Measurements from ENCODE around the gene DNASE1L2. TPM values are rescaled to one million over a fixed set of nuclear protein-coding genes. Genes with fewer than 3 reads are reported as not detected.
"Not testable (repeated sequence)": the region's sequence is repeated elsewhere in the genome, so short reads cannot be mapped to it uniquely, and the experiment has no call there.

The DNASE1L2 gene
- total and polyA plus RNA-seq, 9 donors: 0.60 to 1.2 (median 0.85) TPM

GRCh38 chr16:2238838-2239675 lies 2.8 kb downstream of the DNASE1L2 start:
- H3K9me3 ChIP-seq (replicated peaks; ENCODE audit: control insufficient read depth, low read depth, low read length): no peaks in the 10 kb centered on the region
- 66% methylated on average over 12 of the region's 15 CpGs for WGBS (ENCODE audit: insufficient coverage)
- H3K4me3 ChIP-seq (ENCODE audit: low read length): no peak overlapping the region
- peaks cover 59% of the 10 kb centered on the region for H3K36me3 ChIP-seq (ENCODE audit: control insufficient read depth, insufficient read depth, low read length)
- H3K4me1 ChIP-seq (ENCODE audit: control insufficient read depth, insufficient read depth, low read length): peaks cover 22% of the 10 kb centered on the region
- H3K27me3 ChIP-seq (ENCODE audit: control insufficient read depth, insufficient read depth, low read length): peaks cover 37% of the 10 kb centered on the region
- no peak overlapping the region for H3K27ac ChIP-seq (ENCODE audit: low read length)
- no peak for DNase-seq

GRCh38 chr16:2240331-2240730 lies 4.1 kb downstream of the DNASE1L2 start:
- no CpG with 5 or more reads among the region's 9 CpGs for WGBS (ENCODE audit: insufficient coverage)
- not testable (repeated sequence) for DNase-seq; H3K27ac ChIP-seq (ENCODE audit: low read length); H3K4me3 ChIP-seq (ENCODE audit: low read length); H3K9me3 ChIP-seq (replicated peaks; ENCODE audit: control insufficient read depth, low read depth, low read length)
- peaks cover 34% of the 10 kb centered on the region for H3K27me3 ChIP-seq (ENCODE audit: control insufficient read depth, insufficient read depth, low read length)
- peaks cover 22% of the 10 kb centered on the region for H3K4me1 ChIP-seq (ENCODE audit: control insufficient read depth, insufficient read depth, low read length)
- H3K36me3 ChIP-seq (ENCODE audit: control insufficient read depth, insufficient read depth, low read length): peaks cover 60% of the 10 kb centered on the region

- Histone ChIP-seq H3K4me3 (ENCODE audit: low read length) (no peak overlapping the region), H3K4me1 (ENCODE audit: control insufficient read depth, insufficient read depth, low read length) (peaks cover 4% of the 10 kb centered on the region), H3K36me3 (ENCODE audit: control insufficient read depth, insufficient read depth, low read length) (peaks cover 73% of the 10 kb centered on the region), H3K27ac (ENCODE audit: low read length) (no peak overlapping the region), H3K9me3 (replicated peaks; ENCODE audit: control insufficient read depth, low read depth, low read length) (no peaks in the 10 kb centered on the region), H3K27me3 (ENCODE audit: control insufficient read depth, insufficient read depth, low read length) (peaks cover 12% of the 10 kb centered on the region)
- 77% methylated on average over 11 of the region's 11 CpGs for WGBS (ENCODE audit: insufficient coverage)
- DNase-seq: no peak
Observed at GRCh38 chr16:2242598-2242997, 6.4 kb downstream of the DNASE1L2 start.

GRCh38 chr16:2243031-2243528 lies 6.8 kb downstream of the DNASE1L2 start:
- DNase-seq: no peak
- Histone ChIP-seq H3K4me1 (ENCODE audit: control insufficient read depth, insufficient read depth, low read length) (no peaks in the 10 kb centered on the region), H3K4me3 (ENCODE audit: low read length) (no peak overlapping the region), H3K27me3 (ENCODE audit: control insufficient read depth, insufficient read depth, low read length) (peaks cover 7% of the 10 kb centered on the region), H3K36me3 (ENCODE audit: control insufficient read depth, insufficient read depth, low read length) (peaks cover 75% of the 10 kb centered on the region), H3K27ac (ENCODE audit: low read length) (no peak overlapping the region), H3K9me3 (replicated peaks; ENCODE audit: control insufficient read depth, low read depth, low read length) (no peaks in the 10 kb centered on the region)
- 96% methylated on average over 19 of the region's 19 CpGs for WGBS (ENCODE audit: insufficient coverage)

- no peak for DNase-seq
- Histone ChIP-seq H3K36me3 (ENCODE audit: control insufficient read depth, insufficient read depth, low read length) (peaks cover 79% of the 10 kb centered on the region), H3K4me3 (ENCODE audit: low read length) (no peak overlapping the region), H3K27me3 (ENCODE audit: control insufficient read depth, insufficient read depth, low read length) (no peaks in the 10 kb centered on the region), H3K4me1 (ENCODE audit: control insufficient read depth, insufficient read depth, low read length) (no peaks in the 10 kb centered on the region), H3K27ac (ENCODE audit: low read length) (no peak overlapping the region), H3K9me3 (replicated peaks; ENCODE audit: control insufficient read depth, low read depth, low read length) (no peaks in the 10 kb centered on the region)
- WGBS (ENCODE audit: insufficient coverage): 99% methylated on average over 7 of the region's 11 CpGs
Observed at GRCh38 chr16:2243781-2244180, 7.5 kb downstream of the DNASE1L2 start.

- DNase-seq: no peak
- peaks cover 75% of the 10 kb centered on the region for H3K36me3 ChIP-seq (ENCODE audit: control insufficient read depth, insufficient read depth, low read length)
- H3K4me1 ChIP-seq (ENCODE audit: control insufficient read depth, insufficient read depth, low read length): no peaks in the 10 kb centered on the region
- 71% methylated on average over 14 of the region's 17 CpGs for WGBS (ENCODE audit: insufficient coverage)
- no peak overlapping the region for H3K4me3 ChIP-seq (ENCODE audit: low read length)
- no peak overlapping the region for H3K27ac ChIP-seq (ENCODE audit: low read length)
- H3K27me3 ChIP-seq (ENCODE audit: control insufficient read depth, insufficient read depth, low read length): no peaks in the 10 kb centered on the region
- no peaks in the 10 kb centered on the region for H3K9me3 ChIP-seq (replicated peaks; ENCODE audit: control insufficient read depth, low read depth, low read length)
Observed at GRCh38 chr16:2244301-2244700, 8.1 kb downstream of the DNASE1L2 start.

GRCh38 chr16:2244926-2245795 lies 8.9 kb downstream of the DNASE1L2 start:
- no peak overlapping the region for H3K4me3 ChIP-seq (ENCODE audit: low read length)
- H3K36me3 ChIP-seq (ENCODE audit: control insufficient read depth, insufficient read depth, low read length): peaks cover 70% of the 10 kb centered on the region
- no peaks in the 10 kb centered on the region for H3K9me3 ChIP-seq (replicated peaks; ENCODE audit: control insufficient read depth, low read depth, low read length)
- DNase-seq: no peak
- H3K27ac ChIP-seq (ENCODE audit: low read length): no peak overlapping the region
- WGBS (ENCODE audit: insufficient coverage): 94% methylated on average over 27 of the region's 30 CpGs
- H3K4me1 ChIP-seq (ENCODE audit: control insufficient read depth, insufficient read depth, low read length): peaks cover under 1% of the 10 kb centered on the region
- H3K27me3 ChIP-seq (ENCODE audit: control insufficient read depth, insufficient read depth, low read length): no peaks in the 10 kb centered on the region

GRCh38 chr16:2246301-2246885 lies 10.1 kb downstream of the DNASE1L2 start:
- H3K4me1 ChIP-seq (ENCODE audit: control insufficient read depth, insufficient read depth, low read length): peaks cover 8% of the 10 kb centered on the region
- no peak overlapping the region for H3K27ac ChIP-seq (ENCODE audit: low read length)
- H3K36me3 ChIP-seq (ENCODE audit: control insufficient read depth, insufficient read depth, low read length): peaks cover 61% of the 10 kb centered on the region
- H3K27me3 ChIP-seq (ENCODE audit: control insufficient read depth, insufficient read depth, low read length): no peaks in the 10 kb centered on the region
- DNase-seq: no peak
- no peak overlapping the region for H3K4me3 ChIP-seq (ENCODE audit: low read length)
- 91% methylated on average over 15 of the region's 18 CpGs for WGBS (ENCODE audit: insufficient coverage)
- H3K9me3 ChIP-seq (replicated peaks; ENCODE audit: control insufficient read depth, low read depth, low read length): no peaks in the 10 kb centered on the region

- H3K36me3 ChIP-seq (ENCODE audit: control insufficient read depth, insufficient read depth, low read length): peaks cover 55% of the 10 kb centered on the region
- no peaks in the 10 kb centered on the region for H3K9me3 ChIP-seq (replicated peaks; ENCODE audit: control insufficient read depth, low read depth, low read length)
- no peak for DNase-seq
- WGBS (ENCODE audit: insufficient coverage): 0% methylated on average over 25 of the region's 35 CpGs
- no peaks in the 10 kb centered on the region for H3K27me3 ChIP-seq (ENCODE audit: control insufficient read depth, insufficient read depth, low read length)
- H3K4me3 ChIP-seq (ENCODE audit: low read length): peak overlapping the region; percentile 68
- peaks cover 16% of the 10 kb centered on the region for H3K4me1 ChIP-seq (ENCODE audit: control insufficient read depth, insufficient read depth, low read length)
- peak overlapping the region; percentile 74 for H3K27ac ChIP-seq (ENCODE audit: low read length)
Observed at GRCh38 chr16:2250652-2251295, 14.5 kb downstream of the DNASE1L2 start.

Data from muscle of leg (tissue), 11 donors.